ENCODE data around the gene XRCC3. TPM values are rescaled to one million over a fixed set of nuclear protein-coding genes. Genes with fewer than 3 reads are reported as not detected.

XRCC3 gene
- total RNA-seq, 1 experiment from 2014 or later, result 61.3 TPM

DNA sequence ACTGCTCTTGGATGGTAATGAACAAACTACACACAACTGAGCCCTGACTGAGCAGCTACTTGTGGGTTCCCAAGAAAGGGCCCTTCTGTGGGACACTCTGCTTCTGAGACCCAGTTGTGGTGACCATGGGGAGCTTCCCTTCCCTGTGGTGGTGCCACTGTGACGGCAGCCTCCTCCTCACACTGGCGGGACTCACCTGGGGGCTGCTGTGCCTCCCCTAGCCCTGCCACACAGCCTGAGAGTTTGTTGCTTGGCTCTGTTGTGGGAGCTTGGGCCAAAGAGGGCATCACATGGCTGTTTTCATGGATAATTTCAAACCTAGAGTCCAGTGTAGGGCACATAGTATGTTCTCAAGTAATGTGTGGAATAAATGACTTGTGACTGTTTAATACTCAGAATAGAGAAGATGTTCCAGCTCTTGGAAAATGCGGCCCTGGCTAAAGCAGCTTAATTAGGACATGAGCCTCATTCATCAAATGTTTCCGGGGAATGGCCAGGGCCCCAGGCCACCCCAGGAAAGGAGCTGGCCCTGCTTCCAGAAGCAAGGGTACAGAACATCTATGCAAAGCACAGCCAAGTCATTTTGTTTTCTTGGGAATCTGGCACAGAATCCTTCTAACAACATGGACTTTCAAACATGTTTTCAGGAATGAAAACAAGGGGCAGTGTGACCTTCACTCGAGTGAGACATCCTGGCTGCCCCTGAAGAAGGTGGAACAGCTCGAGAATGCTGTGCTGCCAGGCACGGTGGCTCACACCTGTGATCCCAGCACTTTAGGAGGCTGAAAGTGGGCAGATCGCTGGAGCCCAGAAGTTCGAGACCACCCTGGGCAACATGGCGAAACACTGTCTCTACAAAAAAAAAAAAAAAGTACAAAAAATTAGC, 21.5 kb upstream of the XRCC3 start:
- H3F3A ChIP-seq (ENCODE audit: low read length, unreplicated experiment), result no peaks in the 10 kb centered on the region
- no peaks in the 10 kb centered on the region for H3K27me3 ChIP-seq (ENCODE audit: low read length)
- H3K9me3 ChIP-seq (ENCODE audit: low read length), result no peaks in the 10 kb centered on the region
- H3K27ac ChIP-seq (ENCODE audit: low read length), result no peak overlapping the region
- intact Hi-C loops (cut with micrococcal nuclease), result no loop called here
- no TSS peak for BruUV-seq (replicated peaks)
- H3K79me2 ChIP-seq (ENCODE audit: low read length), result no peaks in the 10 kb centered on the region
- DNase-seq (no peak), ATAC-seq (no peak)
- H3K4me3 ChIP-seq (ENCODE audit: low read length), result no peak overlapping the region
- no peak overlapping the region for H3K9ac ChIP-seq (ENCODE audit: low read length)
- ChIA-PET POLR2A (ENCODE audit: unreplicated experiment) (no interaction called here), CTCF (no interaction called here)
- TF ChIP-seq EZH2 (IDR thresholded peaks at IDR 0.05; ENCODE audit: low read length, unreplicated experiment), result no peak
- TF ChIP-seq EZH2phosphoT487 (IDR thresholded peaks at IDR 0.05; ENCODE audit: borderline replicate concordance, low read length), result no peak
- TF ChIP-seq CTCF (conservative IDR thresholded peaks at IDR 0.05; ENCODE audit: low read depth, low read length), result no peak
- H3K4me1 ChIP-seq (ENCODE audit: insufficient read depth, low read length), result no peaks in the 10 kb centered on the region
- no peak overlapping the region for H3K4me2 ChIP-seq (ENCODE audit: low read length)
- H4K20me1 ChIP-seq (ENCODE audit: low read length), result no peaks in the 10 kb centered on the region
- peaks cover 9% of the 10 kb centered on the region; the same call in 1 of the 2 replicates for H3K36me3 ChIP-seq (ENCODE audit: low read depth, low read length)
- no peak overlapping the region for H2AFZ ChIP-seq (ENCODE audit: low read length)
- H3K9me2 ChIP-seq (replicated peaks; ENCODE audit: low read length), result no peaks in the 10 kb centered on the region

GRCh38 chr14:103735815-103736545, 20.7 kb upstream of the XRCC3 start:
- H4K20me1 ChIP-seq (ENCODE audit: low read length), result no peaks in the 10 kb centered on the region
- ATAC-seq (no peak), DNase-seq (peak; percentile 19)
- no peak overlapping the region for H3K4me3 ChIP-seq (ENCODE audit: low read length)
- TF ChIP-seq EZH2 (IDR thresholded peaks at IDR 0.05; ENCODE audit: low read length, unreplicated experiment) (no peak), CTCF (conservative IDR thresholded peaks at IDR 0.05; ENCODE audit: low read depth, low read length) (no peak), EZH2phosphoT487 (IDR thresholded peaks at IDR 0.05; ENCODE audit: borderline replicate concordance, low read length) (no peak)
- intact Hi-C loops (cut with micrococcal nuclease), result no loop called here
- no peaks in the 10 kb centered on the region for H3K9me2 ChIP-seq (replicated peaks; ENCODE audit: low read length)
- H3K36me3 ChIP-seq (ENCODE audit: low read depth, low read length), result peaks cover 9% of the 10 kb centered on the region; the same call in 1 of the 2 replicates
- no TSS peak for BruUV-seq (replicated peaks)
- no peaks in the 10 kb centered on the region for H3K4me1 ChIP-seq (ENCODE audit: insufficient read depth, low read length)
- no peaks in the 10 kb centered on the region for H3K79me2 ChIP-seq (ENCODE audit: low read length)
- H3F3A ChIP-seq (ENCODE audit: low read length, unreplicated experiment), result no peaks in the 10 kb centered on the region
- ChIA-PET CTCF (no interaction called here), POLR2A (ENCODE audit: unreplicated experiment) (no interaction called here)
- H3K27me3 ChIP-seq (ENCODE audit: low read length), result no peaks in the 10 kb centered on the region
- H3K27ac ChIP-seq (ENCODE audit: low read length), result no peak overlapping the region
- no peak overlapping the region for H3K9ac ChIP-seq (ENCODE audit: low read length)
- no peaks in the 10 kb centered on the region for H3K9me3 ChIP-seq (ENCODE audit: low read length)
- no peak overlapping the region for H2AFZ ChIP-seq (ENCODE audit: low read length)
- H3K4me2 ChIP-seq (ENCODE audit: low read length), result no peak overlapping the region
